Suprapubic skin (tissue), 4 donors: ENCODE data around the gene LRRTM4. TPM values are rescaled to one million over a fixed set of nuclear protein-coding genes. Genes with fewer than 3 reads are reported as not detected.

Source experiments
- DNase-seq, 2 donors: peaks; one replicate each; pipeline ENCODE4 v3.0.0-alpha.2; 2019; ENCODE audit warnings: low spot score in 2 of 2
- H3K27ac ChIP-seq: fragments of 200-600 bp; sonication (generic); one replicate; pipeline ENCODE4 v1.5.1; 2019
- H3K27me3 ChIP-seq: fragments of 200-600 bp; sonication (generic); one replicate; pipeline ENCODE4 v1.5.1; 2019
- H3K36me3 ChIP-seq: fragments of 200-600 bp; sonication (generic); one replicate; pipeline ENCODE4 v1.5.1; 2019
- H3K4me1 ChIP-seq: fragments of 200-600 bp; sonication (generic); one replicate; pipeline ENCODE4 v1.5.1; 2019
- H3K4me3 ChIP-seq: fragments of 200-600 bp; sonication (generic); one replicate; pipeline ENCODE4 v1.5.1; 2019; ENCODE audit warnings: mild to moderate bottlenecking
- H3K9me3 ChIP-seq: fragments of 200-600 bp; sonication (generic); one replicate; pipeline ENCODE4 v1.5.1; 2019
- CTCF ChIP-seq, 2 donors: fragments of 200-600 bp in 1 of 2; fragments of 450-650 bp in 1 of 2; sonication (generic) in 1 of 2; IDR thresholded peaks; one replicate each; pipeline ENCODE4 v1.5.1; 2016 to 2019; ENCODE audit warnings: antibody characterized with exemption in 2 of 2, mild to moderate bottlenecking in 1 of 2, moderate library complexity in 1 of 2
- EP300 ChIP-seq: sonication (generic); formaldehyde crosslinking; IDR thresholded peaks from one replicate; pipeline ENCODE4 v1.6.1; 2017; ENCODE audit warnings: antibody characterized with exemption
- POLR2A ChIP-seq, 2 donors: fragments of 450-650 bp; IDR thresholded peaks; one replicate each; pipeline ENCODE4 v1.6.1; 2017; ENCODE audit warnings: antibody characterized with exemption in 2 of 2, mild to moderate bottlenecking in 2 of 2, moderate library complexity in 2 of 2
- POLR2AphosphoS5 ChIP-seq, 3 donors: sonication (generic); formaldehyde crosslinking; IDR thresholded peaks; one replicate each; pipeline ENCODE4 v1.6.1; 2017; ENCODE audit warnings: antibody characterized with exemption in 3 of 3
- WGBS: methylation state at CpG from one replicate; pipeline ENCODE4 v1.1.5; 2018; 5-methylcytosine and 5-hydroxymethylcytosine counted together
- total RNA-seq, 4 donors: library from RNA; depleted of rRNA; stranded (reverse); fragments of >200 nt; gene quantifications; one replicate each; pipeline ENCODE4 v1.1.0, GENCODE V29; 2016

The LRRTM4 gene
- total RNA-seq, 4 donors from 2014 or later: not detected

GRCh38 chr2:76958749-76959148 is 563.4 kb downstream of the LRRTM4 start:
- no peak for TF ChIP-seq EP300
- TF ChIP-seq POLR2AphosphoS5 (IDR thresholded peaks at IDR 0.05): no peak
- no peak for TF ChIP-seq POLR2A (IDR thresholded peaks at IDR 0.05)
- no peak for TF ChIP-seq CTCF (IDR thresholded peaks at IDR 0.05)
- no peak for DNase-seq
- H3K9me3 ChIP-seq: no peaks in the 10 kb centered on the region
- H3K4me3 ChIP-seq: no peak overlapping the region
- no peaks in the 10 kb centered on the region for H3K36me3 ChIP-seq
- WGBS: 18% methylated on average over 3 of the region's 3 CpGs
- no peak overlapping the region for H3K27ac ChIP-seq
- no peaks in the 10 kb centered on the region for H3K27me3 ChIP-seq
- no peaks in the 10 kb centered on the region for H3K4me1 ChIP-seq

DNA sequence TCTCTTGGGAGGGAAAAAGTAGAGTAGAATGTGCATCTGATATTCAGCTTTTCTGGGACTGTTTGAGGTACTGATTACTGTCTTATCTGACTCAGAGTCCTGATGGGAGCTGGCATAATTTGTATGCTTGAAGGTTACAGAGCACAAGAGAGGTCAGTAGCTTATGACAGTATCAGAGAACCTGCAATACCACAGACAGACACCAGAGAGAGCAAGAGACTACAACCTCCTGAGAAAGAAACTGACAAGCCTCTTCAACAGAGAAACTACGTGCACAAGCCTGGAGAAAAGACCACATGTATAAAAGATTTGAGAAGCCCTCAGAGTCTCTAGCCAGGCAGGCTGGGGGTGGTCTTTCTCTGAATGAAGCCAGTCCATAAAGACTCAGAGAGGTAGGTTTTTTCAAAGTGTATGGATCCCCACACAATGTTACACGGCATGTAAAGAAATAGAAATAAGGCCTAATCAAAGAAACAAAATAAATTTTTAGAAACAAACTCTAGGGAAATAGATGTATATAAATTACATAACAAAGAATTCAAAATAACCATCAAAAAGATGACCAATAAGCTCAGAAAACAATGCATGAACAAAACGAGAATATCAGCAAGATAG is 568.3 kb downstream of the LRRTM4 start:
- no peaks in the 10 kb centered on the region for H3K4me1 ChIP-seq
- H3K27ac ChIP-seq: no peak overlapping the region
- H3K27me3 ChIP-seq: no peaks in the 10 kb centered on the region
- no peaks in the 10 kb centered on the region for H3K36me3 ChIP-seq
- DNase-seq: no peak
- H3K9me3 ChIP-seq: no peaks in the 10 kb centered on the region
- TF ChIP-seq CTCF (IDR thresholded peaks at IDR 0.05) (peak in 1 of 2 donors; percentile 63), POLR2AphosphoS5 (IDR thresholded peaks at IDR 0.05) (no peak)
- 55% methylated on average over 3 of the region's 3 CpGs for WGBS
- no peak overlapping the region for H3K4me3 ChIP-seq

GRCh38 chr2:76946631-76947145 is 575.5 kb downstream of the LRRTM4 start:
- no peaks in the 10 kb centered on the region for H3K4me1 ChIP-seq
- H3K27me3 ChIP-seq: no peaks in the 10 kb centered on the region
- H3K36me3 ChIP-seq: no peaks in the 10 kb centered on the region
- no peak overlapping the region for H3K27ac ChIP-seq
- 50% methylated on average over 2 of the region's 2 CpGs for WGBS
- no peaks in the 10 kb centered on the region for H3K9me3 ChIP-seq
- no peak overlapping the region for H3K4me3 ChIP-seq
- no peak for TF ChIP-seq POLR2AphosphoS5 (IDR thresholded peaks at IDR 0.05)
- TF ChIP-seq EP300: no peak
- TF ChIP-seq CTCF (IDR thresholded peaks at IDR 0.05): no peak
- TF ChIP-seq POLR2A (IDR thresholded peaks at IDR 0.05): no peak
- DNase-seq: no peak

- DNase-seq: no peak
- H3K27me3 ChIP-seq: no peaks in the 10 kb centered on the region
- no peak overlapping the region for H3K27ac ChIP-seq
- no peaks in the 10 kb centered on the region for H3K4me1 ChIP-seq
- H3K36me3 ChIP-seq: no peaks in the 10 kb centered on the region
- H3K4me3 ChIP-seq: no peak overlapping the region
- TF ChIP-seq EP300 (no peak), POLR2A (IDR thresholded peaks at IDR 0.05) (no peak), POLR2AphosphoS5 (IDR thresholded peaks at IDR 0.05) (no peak), CTCF (IDR thresholded peaks at IDR 0.05) (no peak)
- no peaks in the 10 kb centered on the region for H3K9me3 ChIP-seq
- 73% methylated on average over 3 of the region's 3 CpGs for WGBS
Observed at GRCh38 chr2:76940559-76940958, 581.6 kb downstream of the LRRTM4 start.

- Histone ChIP-seq H3K27me3 (no peaks in the 10 kb centered on the region), H3K4me1 (no peaks in the 10 kb centered on the region), H3K9me3 (no peaks in the 10 kb centered on the region), H3K36me3 (no peaks in the 10 kb centered on the region), H3K4me3 (no peak overlapping the region), H3K27ac (no peak overlapping the region)
- no peak for TF ChIP-seq CTCF (IDR thresholded peaks at IDR 0.05)
- no peak for TF ChIP-seq POLR2A (IDR thresholded peaks at IDR 0.05)
- no peak for TF ChIP-seq POLR2AphosphoS5 (IDR thresholded peaks at IDR 0.05)
- TF ChIP-seq EP300: no peak
- DNase-seq: no peak
Observed at GRCh38 chr2:76938153-76938552, 584.0 kb downstream of the LRRTM4 start.
